NCI-H510A (cell line): ENCODE data around the gene COL4A2.

Experiments used
- DNase-seq: peaks from one replicate; lab custom pipeline; 2025; lab: John Stamatoyannopoulos, UW

The COL4A2 gene

GRCh38 chr13:110536006-110536693 lies 229.1 kb downstream of the COL4A2 start:
- DNase-seq = no peak

- no peak for DNase-seq
Observed at GRCh38 chr13:110538632-110539031, 231.5 kb downstream of the COL4A2 start.

GRCh38 chr13:110539894-110540293 lies 232.8 kb downstream of the COL4A2 start:
- DNase-seq = no peak

- DNase-seq = no peak
Observed at GRCh38 chr13:110540871-110541525, 233.9 kb downstream of the COL4A2 start.

- no peak for DNase-seq
Observed at GRCh38 chr13:110541526-110541920, 234.4 kb downstream of the COL4A2 start.

- no peak for DNase-seq
Observed at GRCh38 chr13:110542169-110542796, 235.2 kb downstream of the COL4A2 start.

GRCh38 chr13:110546378-110546777 lies 239.3 kb downstream of the COL4A2 start:
- no peak for DNase-seq

GRCh38 chr13:110546926-110547325 lies 239.8 kb downstream of the COL4A2 start:
- DNase-seq = no peak

- DNase-seq = no peak
Observed at GRCh38 chr13:110548891-110549794, 242.1 kb downstream of the COL4A2 start.

GRCh38 chr13:110549795-110550160 lies 242.7 kb downstream of the COL4A2 start:
- DNase-seq = no peak

- DNase-seq = no peak
Observed at GRCh38 chr13:110551284-110551683, 244.2 kb downstream of the COL4A2 start.

- no peak for DNase-seq
Observed at GRCh38 chr13:110552767-110553166, 245.7 kb downstream of the COL4A2 start.

- DNase-seq = no peak
Observed at GRCh38 chr13:110553417-110553816, 246.3 kb downstream of the COL4A2 start.

GRCh38 chr13:110554227-110554836 lies 247.2 kb downstream of the COL4A2 start:
- DNase-seq = no peak

GRCh38 chr13:110554946-110555345 lies 247.9 kb downstream of the COL4A2 start:
- no peak for DNase-seq

- DNase-seq = peak; percentile 61
Observed at GRCh38 chr13:110555601-110556223, 248.6 kb downstream of the COL4A2 start.

- DNase-seq = no peak
Observed at GRCh38 chr13:110556224-110556606, 249.1 kb downstream of the COL4A2 start.

GRCh38 chr13:110557082-110557481 lies 250.0 kb downstream of the COL4A2 start:
- no peak for DNase-seq

- peak; percentile 85 for DNase-seq
Observed at GRCh38 chr13:110557610-110558305, 250.7 kb downstream of the COL4A2 start.

- no peak for DNase-seq
Observed at GRCh38 chr13:110559429-110559943, 252.4 kb downstream of the COL4A2 start.

- no peak for DNase-seq
Observed at GRCh38 chr13:110559986-110560385, 252.9 kb downstream of the COL4A2 start.
